Activated B cell treated with CpG ODN at 0.5 μM for 24 hours (primary cell): ENCODE results near the gene CYREN. TPM values are rescaled to one million over a fixed set of nuclear protein-coding genes. Genes with fewer than 3 reads are reported as not detected.

Experiments
- ATAC-seq: fragments of 200-7000 bp; cut with Tn5 transposase; one replicate; pipeline ENCODE4 v1.10.0; 2021; ENCODE audit warnings: low read depth, mild to moderate bottlenecking, moderate library complexity
- CTCF ChIA-PET: fragments of 350-600 bp; sonication (Branson Sonifier 250); formaldehyde crosslinking; loops from one replicate; lab custom pipeline; 2021; ENCODE audit warnings: antibody characterized with exemption; lab: Charles Lee
- POLR2A ChIA-PET: fragments of 350-600 bp; sonication (Branson Sonifier 250); formaldehyde crosslinking; loops from one replicate; lab custom pipeline; 2021; ENCODE audit warnings: antibody characterized with exemption; lab: Charles Lee
- DNase-seq: peaks from one replicate; pipeline ENCODE4 v3.0.0; 2022
- H3K27ac Mint-ChIP-seq: one replicate; pipeline ENCODE4 v1.8.0; 2020; ENCODE audit warnings: mixed read lengths
- H3K27me3 Mint-ChIP-seq: one replicate; pipeline ENCODE4 v1.8.0; 2021; ENCODE audit warnings: mixed read lengths
- H3K36me3 Mint-ChIP-seq: one replicate; pipeline ENCODE4 v1.8.0; 2021; ENCODE audit warnings: low read depth, mixed read lengths
- H3K4me1 Mint-ChIP-seq: one replicate; pipeline ENCODE4 v1.8.0; 2021; ENCODE audit warnings: mixed read lengths
- H3K4me3 Mint-ChIP-seq: one replicate; pipeline ENCODE4 v1.8.0; 2020; ENCODE audit warnings: mild to moderate bottlenecking, mixed read lengths
- H3K9me3 Mint-ChIP-seq: one replicate; pipeline ENCODE4 v1.8.0; 2020; ENCODE audit warnings: mixed read lengths
- CTCF ChIP-seq: fragments of 200-600 bp; IDR thresholded peaks from one replicate; pipeline ENCODE4 v1.8.0; 2022; ENCODE audit warnings: antibody characterized with exemption, mild to moderate bottlenecking
- intact Hi-C: fragments of 100-400 bp; cut with micrococcal nuclease; formaldehyde crosslinking; loops from one replicate; pipeline ENCODE4 v1.15.1; 2024
- total RNA-seq: library from RNA; stranded (reverse); gene quantifications from 2 replicates; pipeline ENCODE4 v1.2.3, GENCODE V29; 2022

CYREN gene
- total RNA-seq, 1 donor from 2014 or later, result 79.3 TPM

GRCh38 chr7:135161669-135162068 is 8.8 kb downstream of the CYREN start:
- no peaks in the 10 kb centered on the region for H3K27me3 Mint-ChIP-seq
- peaks cover 60% of the 10 kb centered on the region for H3K4me1 Mint-ChIP-seq
- H3K4me3 Mint-ChIP-seq, result peak overlapping the region; percentile 65
- peaks cover 9% of the 10 kb centered on the region for H3K9me3 Mint-ChIP-seq
- DNase-seq, result no peak
- CTCF ChIA-PET, result interaction anchor here (1.2 to 4.9 kb wide), 4 partner anchors 8 to 175 kb away, joined by 6 to 36 read pairs (median 10); partner anchors contain the start of genes AGBL3, CYREN and TMEM140
- POLR2A ChIA-PET, result interaction anchor here (1.0 to 6.4 kb wide), 8 partner anchors 9 to 816 kb away, joined by 3 to 119 read pairs (median 10); partner anchors contain the start of genes AGBL3, CYREN and TMEM140
- H3K27ac Mint-ChIP-seq, result peak overlapping the region; percentile 93
- no peak for ATAC-seq
- no peak for TF ChIP-seq CTCF
- intact Hi-C loops, result loop anchor here (1.0 to 5.0 kb wide), 3 partner anchors 9 to 704 kb away; partner anchors contain the start of genes AKR1B1, CYREN and TMEM140
- H3K36me3 Mint-ChIP-seq, result peaks cover 76% of the 10 kb centered on the region

DNA sequence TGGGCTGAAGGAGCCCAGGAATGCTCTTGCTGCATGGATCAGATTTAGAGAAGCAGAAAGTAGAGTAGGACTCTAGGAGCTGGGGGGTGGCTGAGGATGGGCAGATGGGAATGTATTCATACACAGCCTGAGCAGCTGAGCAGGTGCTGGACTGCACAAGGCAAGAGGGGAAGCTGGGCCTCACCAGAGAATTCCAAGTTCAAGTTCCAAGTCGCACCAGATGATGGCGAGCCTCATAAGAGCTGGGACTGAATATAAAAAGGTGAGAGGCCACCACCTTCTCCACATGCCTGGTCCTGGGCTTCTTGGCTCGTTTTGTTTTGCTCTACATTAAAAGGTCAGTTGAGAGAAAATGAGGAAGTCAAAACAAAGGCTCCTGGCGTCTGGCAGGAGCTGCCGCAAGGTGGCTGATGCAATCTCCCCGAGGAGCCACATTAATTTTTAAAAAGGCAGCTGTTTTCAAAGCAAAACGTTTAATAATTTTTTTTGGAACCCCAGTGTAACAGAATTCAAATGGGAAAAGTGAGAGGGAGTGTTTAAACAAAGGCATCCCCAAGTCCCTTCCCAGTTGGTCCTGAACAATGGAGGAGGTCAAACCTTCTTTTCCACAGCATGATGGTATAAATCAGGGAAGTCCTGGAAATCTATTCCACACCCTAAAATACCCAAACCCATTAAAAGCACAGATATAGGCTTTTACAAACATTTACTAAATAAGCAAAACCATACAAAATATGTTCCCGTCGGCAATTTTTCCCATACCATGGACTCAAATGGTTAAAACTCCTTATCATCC is 9.5 kb downstream of the CYREN start:
- ChIA-PET POLR2A (interaction anchor here (1.0 to 6.4 kb wide), 10 partner anchors 9 to 817 kb away, joined by 3 to 119 read pairs (median 6); partner anchors contain the start of genes AGBL3, CYREN and TMEM140), CTCF (interaction anchor here (1.2 to 4.9 kb wide), 4 partner anchors 9 to 175 kb away, joined by 6 to 36 read pairs (median 10); partner anchors contain the start of genes AGBL3, CYREN and TMEM140)
- DNase-seq (no peak), ATAC-seq (peak; percentile 78)
- Mint-ChIP-seq H3K9me3 (peaks cover 16% of the 10 kb centered on the region), H3K27me3 (no peaks in the 10 kb centered on the region), H3K27ac (peak overlapping the region; percentile 93), H3K4me3 (peak overlapping the region; percentile 65), H3K4me1 (peaks cover 55% of the 10 kb centered on the region), H3K36me3 (peaks cover 76% of the 10 kb centered on the region)
- intact Hi-C loops, result loop anchor here (1.0 to 5.0 kb wide), 3 partner anchors 9 to 704 kb away; partner anchors contain the start of genes AKR1B1, CYREN and TMEM140
- TF ChIP-seq CTCF, result no peak

DNA sequence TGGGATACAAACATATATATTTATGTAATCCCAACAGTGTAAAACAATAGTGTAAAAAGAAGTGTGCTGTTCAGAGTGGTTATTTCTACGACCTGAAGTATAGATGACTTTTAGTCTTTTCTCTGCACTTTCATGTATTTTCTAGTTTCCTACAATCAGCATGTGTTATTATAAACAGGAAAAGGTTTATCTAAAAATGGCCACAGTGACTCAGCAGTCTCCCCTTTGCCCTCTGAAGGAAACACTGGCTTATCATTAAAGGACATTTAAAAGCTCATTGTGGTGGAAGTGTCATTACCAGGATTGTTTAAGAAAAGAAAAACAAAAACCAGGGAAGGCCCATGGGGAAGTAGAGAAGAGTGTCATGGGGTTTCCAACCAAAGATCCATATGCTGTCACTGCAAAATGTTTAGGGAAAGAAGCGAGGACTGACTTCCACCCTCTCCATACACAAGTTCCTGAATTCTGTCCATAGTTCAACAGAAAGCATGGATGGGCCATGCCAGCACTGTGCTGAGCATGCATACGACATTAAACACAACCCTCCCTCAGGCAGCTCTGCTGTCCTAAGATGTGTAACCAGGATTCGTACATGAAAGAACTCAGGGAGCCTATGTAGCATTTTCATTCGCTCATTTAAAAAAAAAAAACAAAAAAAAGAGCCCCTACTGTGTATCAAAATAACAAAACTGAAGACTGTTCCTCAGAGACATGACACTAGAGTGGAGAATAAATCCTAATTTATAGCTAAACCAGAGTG is 10.2 kb downstream of the CYREN start:
- H3K36me3 Mint-ChIP-seq, result peaks cover 76% of the 10 kb centered on the region
- H3K9me3 Mint-ChIP-seq, result peaks cover 20% of the 10 kb centered on the region
- H3K4me3 Mint-ChIP-seq, result peak overlapping the region; percentile 65
- no peak for TF ChIP-seq CTCF
- POLR2A ChIA-PET, result interaction anchor here (0.7 to 6.4 kb wide), 9 partner anchors 10 to 398 kb away, joined by 3 to 119 read pairs (median 7); partner anchors contain the start of genes AGBL3, CYREN and TMEM140
- ATAC-seq, result peak; percentile 20
- peaks cover 50% of the 10 kb centered on the region for H3K4me1 Mint-ChIP-seq
- H3K27me3 Mint-ChIP-seq, result no peaks in the 10 kb centered on the region
- peak overlapping the region; percentile 93 for H3K27ac Mint-ChIP-seq
- CTCF ChIA-PET, result interaction anchor here (1.2 to 4.9 kb wide), 3 partner anchors 9 to 13 kb away, joined by 6 to 36 read pairs (median 11); partner anchors contain the start of genes CYREN and TMEM140
- intact Hi-C loops, result loop anchor here (5.0 kb wide), 1 partner anchor 703 kb away; the partner anchor contains the start of gene AKR1B1
- DNase-seq, result no peak

DNA sequence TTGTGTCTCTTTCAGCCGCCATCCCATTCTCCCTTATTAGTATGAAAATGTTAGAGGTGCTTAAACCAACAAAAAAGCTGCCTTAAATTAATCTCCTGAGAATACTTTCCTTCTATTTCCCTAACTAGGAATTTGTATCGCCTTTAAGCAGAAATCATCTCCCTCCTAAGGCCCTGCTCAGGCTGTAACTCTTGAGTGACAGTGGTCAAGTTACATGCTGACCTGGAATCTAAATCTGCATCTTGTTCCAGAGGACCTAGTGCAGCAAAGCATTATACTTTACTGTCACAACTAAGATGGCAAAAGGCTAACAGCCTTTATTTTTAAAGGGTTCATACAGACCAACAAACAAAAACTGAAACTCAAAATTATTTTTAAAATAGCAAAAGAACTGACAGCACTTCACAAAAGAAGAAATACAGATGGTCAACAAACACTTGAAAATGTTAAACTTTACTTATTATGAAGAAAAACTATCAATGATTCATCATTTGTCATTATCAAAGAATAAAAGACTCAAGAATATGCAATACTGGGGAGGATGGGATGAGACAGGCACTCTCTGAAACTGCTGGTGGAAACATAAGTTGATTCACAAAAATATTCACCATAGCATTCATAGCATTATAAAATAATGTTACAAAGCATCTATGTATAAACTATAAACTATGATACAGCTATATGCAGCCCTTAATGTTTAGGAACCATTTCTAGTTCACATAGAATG is 11.0 kb downstream of the CYREN start:
- Mint-ChIP-seq H3K27ac (peak overlapping the region; percentile 93), H3K36me3 (peaks cover 76% of the 10 kb centered on the region), H3K4me3 (peak overlapping the region; percentile 65), H3K27me3 (no peaks in the 10 kb centered on the region), H3K4me1 (peaks cover 53% of the 10 kb centered on the region), H3K9me3 (peaks cover 26% of the 10 kb centered on the region)
- ATAC-seq (no peak), DNase-seq (no peak)
- ChIA-PET POLR2A (interaction anchor here (1.2 to 6.4 kb wide), 5 partner anchors 11 to 173 kb away, joined by 3 to 119 read pairs (median 27); partner anchors contain the start of genes AGBL3, CYREN and TMEM140), CTCF (interaction anchor here (1.0 to 4.9 kb wide), 2 partner anchors 10 to 11 kb away, joined by 4 to 36 read pairs; partner anchors contain the start of genes CYREN and TMEM140)
- intact Hi-C loops, result loop anchor here (5.0 kb wide), 1 partner anchor 702 kb away; the partner anchor contains the start of gene AKR1B1
- no peak for TF ChIP-seq CTCF
